K562 (cell line): ENCODE results near the gene PPP1R14C. TPM values are rescaled to one million over a fixed set of nuclear protein-coding genes. Genes with fewer than 3 reads are reported as not detected.

Experiments used
- EGR1 ChIP-seq: fragments of 450-650 bp; conservative IDR thresholded peaks from 2 replicates; pipeline ENCODE4 v1.6.1; 2017; ENCODE audit warnings: mild to moderate bottlenecking
- HDAC6 ChIP-seq: IDR thresholded peaks from 2 replicates; pipeline ENCODE4 v1.6.1; 2012; ENCODE audit warnings: low read depth, mild to moderate bottlenecking, control low read depth, inconsistent platforms, low read length, moderate library complexity
- RREB1 ChIP-seq: fragments of 250-450 bp; sonication (Bioruptor Pico); IDR thresholded peaks from 2 replicates; pipeline ENCODE4 v1.4.0; 2020
- ZNF280B ChIP-seq: fragments of 250-450 bp; sonication (Bioruptor Pico); IDR thresholded peaks from 2 replicates; pipeline ENCODE4 v1.5.1; 2021; ENCODE audit warnings: mild to moderate bottlenecking
- ZNF398 ChIP-seq: fragments of 250-450 bp; sonication (Bioruptor Pico); IDR thresholded peaks from 2 replicates; pipeline ENCODE4 v1.8.0; 2021; ENCODE audit warnings: moderate library complexity, mild to moderate bottlenecking, inconsistent platforms
- ZNF407 ChIP-seq: fragments of 450-650 bp; IDR thresholded peaks from 2 replicates; pipeline ENCODE4 v1.6.1; 2016; ENCODE audit warnings: low read depth
- ZNF57 ChIP-seq: fragments of 450-650 bp; formaldehyde crosslinking; IDR thresholded peaks from 2 replicates; pipeline ENCODE4 v1.4.0; 2020; ENCODE audit warnings: mild to moderate bottlenecking, moderate library complexity
- polyA plus RNA-seq, 8 experiments: library from polyadenylated mRNA; depleted of rRNA in 4 of 8; stranded (reverse) in 5 of 8; unstranded in 3 of 8; fragments of >200 nt; fragmentation: Nextera tagmentation in 2 of 8; fragmentation: Illumina TruSeq in 1 of 8; extraction: Ambion mirVana in 2 of 8; extraction: Trizol in 1 of 8; gene quantifications; 2 replicates each; pipeline versions ENCODE4 v1.2.1 to v1.2.3, GENCODE V29; 2011 to 2014; ENCODE audit warnings: inconsistent platforms in 1 of 8, missing spikeins in 1 of 8
- total RNA-seq, 7 experiments: library from RNA; depleted of rRNA in 6 of 7; stranded (reverse); fragments of >200 nt in 6 of 7; fragmentation: Illumina TruSeq in 2 of 7; extraction: Trizol in 2 of 7; gene quantifications; 2 replicates each; pipeline versions ENCODE4 v1.2.1 to v1.2.3, GENCODE V29; 2011 to 2021; ENCODE audit warnings: low replicate concordance in 1 of 7

The PPP1R14C gene
- total and polyA plus RNA-seq, 9 of the 15 experiments (the other 6 are each of a cell fraction or from before 2014, with no cell fraction given): 4.5 to 16.6 (median 11.9) TPM

GRCh38 chr6:150179030-150179429, 36.2 kb downstream of the PPP1R14C start (continued):
- TF ChIP-seq RREB1 (CRISPR knock-in tag) (no peak), ZNF57 (CRISPR knock-in tag) (no peak), ZNF407 (no peak), HDAC6 (no peak), ZNF398 (CRISPR knock-in tag) (no peak), ZNF280B (no peak), EGR1 (no peak)
- TF ChIP-seq, all 486 proteins: peak for 2
